ENCODE data around the gene SAMD11.
"Not testable (repeated sequence)": the region's sequence is repeated elsewhere in the genome, so short reads cannot be mapped to it uniquely, and the experiment has no call there.

Gene SAMD11

DNA sequence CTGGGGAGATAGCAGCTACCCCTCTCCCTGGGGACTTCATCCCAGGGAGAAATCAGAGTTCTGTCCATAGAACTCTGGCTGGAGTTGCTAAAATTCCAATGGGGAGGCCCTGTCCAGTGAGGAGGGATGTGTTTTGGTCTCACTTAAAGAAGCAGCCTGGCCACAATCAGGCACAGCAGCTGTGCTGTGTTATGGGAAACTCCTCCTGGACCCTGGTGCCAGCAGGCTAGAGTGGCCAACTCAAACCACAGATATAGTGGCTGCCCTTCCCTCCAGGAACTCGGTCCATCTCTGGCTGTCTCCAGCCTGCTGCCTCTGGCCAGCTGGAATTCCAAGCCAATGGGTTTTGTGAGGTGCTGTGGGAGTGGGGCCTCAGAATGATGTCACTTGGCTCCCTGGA lies 37.4 kb upstream of the SAMD11 start:
- Histone ChIP-seq H2AFZ (no peak overlapping the region), H3K4me3 (ENCODE audit: low read depth, low read length) (no peak overlapping the region), H3K36me3 (ENCODE audit: control insufficient read depth, insufficient read depth, low read length) (no peaks in the 10 kb centered on the region), H3K4me1 (no peaks in the 10 kb centered on the region), H3K4me2 (ENCODE audit: low read length) (no peak overlapping the region), H3K79me2 (no peaks in the 10 kb centered on the region), H3K9me3 (ENCODE audit: control insufficient read depth, low read length) (no peaks in the 10 kb centered on the region), H3K9ac (no peak overlapping the region), H3K27me3 (ENCODE audit: control insufficient read depth, insufficient read depth, low read length) (no peaks in the 10 kb centered on the region), H3K27ac (no peak overlapping the region)
- TF ChIP-seq, protein P1, sequence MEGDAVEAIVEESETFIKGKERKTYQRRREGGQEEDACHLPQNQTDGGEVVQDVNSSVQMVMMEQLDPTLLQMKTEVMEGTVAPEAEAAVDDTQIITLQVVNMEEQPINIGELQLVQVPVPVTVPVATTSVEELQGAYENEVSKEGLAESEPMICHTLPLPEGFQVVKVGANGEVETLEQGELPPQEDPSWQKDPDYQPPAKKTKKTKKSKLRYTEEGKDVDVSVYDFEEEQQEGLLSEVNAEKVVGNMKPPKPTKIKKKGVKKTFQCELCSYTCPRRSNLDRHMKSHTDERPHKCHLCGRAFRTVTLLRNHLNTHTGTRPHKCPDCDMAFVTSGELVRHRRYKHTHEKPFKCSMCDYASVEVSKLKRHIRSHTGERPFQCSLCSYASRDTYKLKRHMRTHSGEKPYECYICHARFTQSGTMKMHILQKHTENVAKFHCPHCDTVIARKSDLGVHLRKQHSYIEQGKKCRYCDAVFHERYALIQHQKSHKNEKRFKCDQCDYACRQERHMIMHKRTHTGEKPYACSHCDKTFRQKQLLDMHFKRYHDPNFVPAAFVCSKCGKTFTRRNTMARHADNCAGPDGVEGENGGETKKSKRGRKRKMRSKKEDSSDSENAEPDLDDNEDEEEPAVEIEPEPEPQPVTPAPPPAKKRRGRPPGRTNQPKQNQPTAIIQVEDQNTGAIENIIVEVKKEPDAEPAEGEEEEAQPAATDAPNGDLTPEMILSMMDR (IDR thresholded peaks at IDR 0.05): no peak

DNA sequence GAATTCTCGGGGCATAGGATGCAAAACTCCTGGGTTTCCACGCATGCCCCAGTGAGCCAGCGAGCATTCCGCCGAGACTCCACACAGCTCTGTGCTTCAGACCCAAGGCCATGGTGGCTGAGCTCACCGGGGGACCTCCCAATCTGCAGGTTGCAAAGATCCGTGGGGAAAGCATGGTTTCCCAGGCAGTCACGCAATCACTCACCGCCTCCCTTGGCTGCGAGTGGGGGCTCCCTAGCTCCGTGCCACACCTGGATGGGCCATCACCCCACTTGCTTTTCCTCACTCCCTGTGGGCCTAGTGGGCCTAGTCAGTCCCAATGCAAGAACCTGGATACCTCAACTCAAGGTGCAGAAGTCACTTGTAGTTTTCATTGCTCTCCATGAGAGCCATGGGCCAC lies 37.0 kb upstream of the SAMD11 start:
- H3K27me3 ChIP-seq (ENCODE audit: control insufficient read depth, insufficient read depth, low read length): no peaks in the 10 kb centered on the region
- H3K79me2 ChIP-seq: no peaks in the 10 kb centered on the region
- H3K4me3 ChIP-seq (ENCODE audit: low read depth, low read length): no peak overlapping the region
- no peaks in the 10 kb centered on the region for H3K9me3 ChIP-seq (ENCODE audit: control insufficient read depth, low read length)
- no peak overlapping the region for H3K4me2 ChIP-seq (ENCODE audit: low read length)
- TF ChIP-seq, protein P1 (IDR thresholded peaks at IDR 0.05): no peak
- no peak overlapping the region for H3K9ac ChIP-seq
- H2AFZ ChIP-seq: no peak overlapping the region
- H3K36me3 ChIP-seq (ENCODE audit: control insufficient read depth, insufficient read depth, low read length): no peaks in the 10 kb centered on the region
- H3K4me1 ChIP-seq: no peaks in the 10 kb centered on the region
- H3K27ac ChIP-seq: no peak overlapping the region

DNA sequence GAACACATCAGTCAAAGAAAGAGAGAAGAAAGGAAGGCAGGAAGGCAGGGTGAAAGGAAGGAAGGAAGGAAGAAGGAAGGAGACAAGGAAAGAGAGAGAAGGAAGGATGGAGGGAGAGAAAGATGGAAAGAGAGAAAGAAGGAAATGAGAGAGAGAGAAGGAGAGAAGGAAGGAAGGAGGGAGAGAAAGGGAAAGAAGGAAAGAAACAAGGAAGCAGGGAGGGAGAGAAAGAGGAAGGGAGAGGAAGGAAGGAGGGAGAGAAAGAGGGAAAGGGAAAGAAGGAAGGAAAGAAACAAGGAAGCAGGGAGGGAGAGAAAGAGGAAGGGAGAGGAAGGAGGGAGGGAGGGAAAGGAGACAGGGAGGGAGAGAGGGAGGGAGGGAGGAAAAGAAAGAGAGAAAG lies 35.4 kb upstream of the SAMD11 start:
- Histone ChIP-seq H3K9ac (no peak overlapping the region), H3K36me3 (ENCODE audit: control insufficient read depth, insufficient read depth, low read length) (no peaks in the 10 kb centered on the region), H3K4me2 (ENCODE audit: low read length) (no peak overlapping the region)

GRCh38 chr1:889774-890173 lies 33.9 kb upstream of the SAMD11 start:
- H3K4me2 ChIP-seq (ENCODE audit: low read length); H3K4me1 ChIP-seq; H3K79me2 ChIP-seq; H2AFZ ChIP-seq; H3K27me3 ChIP-seq (ENCODE audit: control insufficient read depth, insufficient read depth, low read length); H3K9ac ChIP-seq; H3K4me3 ChIP-seq (ENCODE audit: low read depth, low read length); H3K36me3 ChIP-seq (ENCODE audit: control insufficient read depth, insufficient read depth, low read length); H3K9me3 ChIP-seq (ENCODE audit: control insufficient read depth, low read length); H3K27ac ChIP-seq: not testable (repeated sequence)

More for the DNA sequence above, 35.4 kb upstream of the SAMD11 start:
- TF ChIP-seq, protein P1 (IDR thresholded peaks at IDR 0.05): no peak
- Histone ChIP-seq H3K79me2 (no peaks in the 10 kb centered on the region), H3K4me1 (no peaks in the 10 kb centered on the region), H3K27ac (no peak overlapping the region), H3K27me3 (ENCODE audit: control insufficient read depth, insufficient read depth, low read length) (no peaks in the 10 kb centered on the region), H2AFZ (no peak overlapping the region), H3K4me3 (ENCODE audit: low read depth, low read length) (no peak overlapping the region), H3K9me3 (ENCODE audit: control insufficient read depth, low read length) (no peaks in the 10 kb centered on the region)

- not testable (repeated sequence) for H3K9me3 ChIP-seq (ENCODE audit: control insufficient read depth, low read length); H2AFZ ChIP-seq; H3K36me3 ChIP-seq (ENCODE audit: control insufficient read depth, insufficient read depth, low read length); H3K4me2 ChIP-seq (ENCODE audit: low read length); H3K4me3 ChIP-seq (ENCODE audit: low read depth, low read length); H3K27ac ChIP-seq; H3K4me1 ChIP-seq; H3K27me3 ChIP-seq (ENCODE audit: control insufficient read depth, insufficient read depth, low read length); H3K79me2 ChIP-seq; H3K9ac ChIP-seq
Measured at GRCh38 chr1:890234-890633, 33.5 kb upstream of the SAMD11 start.

DNA sequence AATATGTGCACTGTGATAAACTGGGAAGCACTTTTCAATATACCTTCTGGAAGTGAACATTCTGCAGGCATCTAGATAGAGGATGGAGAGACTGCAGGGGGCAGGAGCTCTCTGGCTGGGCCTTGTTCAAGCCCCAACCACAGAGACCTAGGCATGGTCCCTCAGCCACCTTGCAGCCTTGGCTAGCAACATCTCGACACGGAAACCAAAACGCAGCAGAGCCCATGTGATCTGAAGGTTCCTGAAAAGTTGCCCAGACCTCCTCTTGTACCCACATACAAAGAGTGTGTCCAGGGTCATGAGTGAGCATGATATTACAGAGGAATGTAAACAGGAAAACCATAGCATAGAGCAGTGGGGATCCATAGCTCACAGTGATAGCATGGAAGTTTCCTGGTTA lies 33.1 kb upstream of the SAMD11 start:
- H3K4me2 ChIP-seq (ENCODE audit: low read length): no peak overlapping the region
- H3K79me2 ChIP-seq: no peaks in the 10 kb centered on the region
- no peaks in the 10 kb centered on the region for H3K36me3 ChIP-seq (ENCODE audit: control insufficient read depth, insufficient read depth, low read length)
- TF ChIP-seq, protein P1 (IDR thresholded peaks at IDR 0.05): no peak
- H3K27me3 ChIP-seq (ENCODE audit: control insufficient read depth, insufficient read depth, low read length): no peaks in the 10 kb centered on the region
- no peak overlapping the region for H3K9ac ChIP-seq
- H3K4me3 ChIP-seq (ENCODE audit: low read depth, low read length): no peak overlapping the region
- H3K9me3 ChIP-seq (ENCODE audit: control insufficient read depth, low read length): no peaks in the 10 kb centered on the region
- H3K4me1 ChIP-seq: no peaks in the 10 kb centered on the region
- H2AFZ ChIP-seq: no peak overlapping the region
- H3K27ac ChIP-seq: no peak overlapping the region

All from parathyroid adenoma (tissue), 2 donors.